ENCODE data around the gene SPPL2B. TPM values are rescaled to one million over a fixed set of nuclear protein-coding genes. Genes with fewer than 3 reads are reported as not detected.
"Not testable (repeated sequence)": the region's sequence is repeated elsewhere in the genome, so short reads cannot be mapped to it uniquely, and the experiment has no call there.

The SPPL2B gene
- total RNA-seq (10 to 100 TPM; 30.2 to 45.3 TPM), polyA plus RNA-seq (ENCODE audit: insufficient read length in 2 of 2) (100 to 1,000 TPM; 101 to 140 TPM)
- long read RNA-seq, donor 1, transcript SPPL2B-209 (15 exons, 3,456 nt) = major isoform, 5 of 6 reads
- long read RNA-seq, donor 1, partial matches to known transcripts = 0 of 6 reads
- long read RNA-seq, donor 1, other reads (novel, unspliced or antisense) = 0 of 6 reads
- long read RNA-seq, donor 2, partial matches to known transcripts = 0 of 2 reads
- long read RNA-seq, donor 2, other reads (novel, unspliced or antisense) = 0 of 2 reads
- long read RNA-seq, donor 3, transcript SPPL2B-209 (15 exons, 3,456 nt) = major isoform, 6 of 6 reads
- long read RNA-seq, donor 3, partial matches to known transcripts = 0 of 6 reads
- long read RNA-seq, donor 3, other reads (novel, unspliced or antisense) = 0 of 6 reads
- long read RNA-seq, donor 4, partial matches to known transcripts = 14 of 18 reads
- long read RNA-seq, donor 4, other reads (novel, unspliced or antisense) = 0 of 18 reads

GRCh38 chr19:2328401-2329148 is at the start of gene SPPL2B, which contains the start of gene LSM7:
TSS of gene SPPL2B (plus strand) at chr19:2328684. CDS start at chr19:2328710, 26 bp downstream.
TSS of gene LSM7 (minus strand) at chr19:2328586. CDS start at chr19:2328566, 20 bp downstream.
- H3K27ac ChIP-seq (ENCODE audit: low read depth, low read length) = peak within 1 kb of the TSS; percentile 67
- WGBS (ENCODE audit: insufficient coverage) = 0% methylated on average over 89 of the region's 89 CpGs
- peak within 1 kb of the TSS; percentile 93 for H3K4me3 ChIP-seq (ENCODE audit: low read depth, low read length)
- peaks cover 48% of the 10 kb centered on the region for H3K36me3 ChIP-seq (ENCODE audit: control insufficient read depth, insufficient read depth, low read length)
- no peaks in the 10 kb centered on the region for H3K9me3 ChIP-seq (ENCODE audit: control insufficient read depth, insufficient read depth, low read length)
- peak; percentile 84 to 97 (median 90) for DNase-seq (ENCODE audit: low read depth in 4 of 6, low spot score in 6 of 6)
- peaks cover 78% of the 10 kb centered on the region for H3K4me1 ChIP-seq (ENCODE audit: control insufficient read depth, insufficient read depth, low read length)
- no peaks in the 10 kb centered on the region for H3K27me3 ChIP-seq (ENCODE audit: control insufficient read depth, insufficient read depth, low read length)

GRCh38 chr19:2280633-2281264 is 47.7 kb upstream of the SPPL2B start:
- Histone ChIP-seq H3K9me3 (ENCODE audit: control insufficient read depth, insufficient read depth, low read length) (no peaks in the 10 kb centered on the region), H3K27ac (ENCODE audit: low read depth, low read length) (no peak overlapping the region), H3K4me1 (ENCODE audit: control insufficient read depth, insufficient read depth, low read length) (peaks cover 18% of the 10 kb centered on the region), H3K36me3 (ENCODE audit: control insufficient read depth, insufficient read depth, low read length) (peaks cover 25% of the 10 kb centered on the region), H3K4me3 (ENCODE audit: low read depth, low read length) (no peak overlapping the region), H3K27me3 (ENCODE audit: control insufficient read depth, insufficient read depth, low read length) (peaks cover 23% of the 10 kb centered on the region)
- DNase-seq (ENCODE audit: low read depth in 4 of 6, low spot score in 6 of 6) = no peak
- WGBS (ENCODE audit: insufficient coverage) = 69% methylated on average over 21 of the region's 26 CpGs

- DNase-seq (ENCODE audit: low read depth in 4 of 6, low spot score in 6 of 6); H3K9me3 ChIP-seq (ENCODE audit: control insufficient read depth, insufficient read depth, low read length); H3K27ac ChIP-seq (ENCODE audit: low read depth, low read length); H3K4me3 ChIP-seq (ENCODE audit: low read depth, low read length): not testable (repeated sequence)
- Histone ChIP-seq H3K36me3 (ENCODE audit: control insufficient read depth, insufficient read depth, low read length) (peaks cover 19% of the 10 kb centered on the region), H3K4me1 (ENCODE audit: control insufficient read depth, insufficient read depth, low read length) (peaks cover 13% of the 10 kb centered on the region), H3K27me3 (ENCODE audit: control insufficient read depth, insufficient read depth, low read length) (peaks cover 23% of the 10 kb centered on the region)
- 12% methylated on average over 5 of the region's 16 CpGs for WGBS (ENCODE audit: insufficient coverage)
These were observed 47.0 kb upstream of the SPPL2B start for GRCh38 chr19:2281265-2282061.

GRCh38 chr19:2282062-2282861 is 46.2 kb upstream of the SPPL2B start, which contains the start of gene PEAK3:
TSS of gene PEAK3 (minus strand) at chr19:2282175. CDS start at chr19:2280931, 1,244 bp downstream.
- H3K4me1 ChIP-seq (ENCODE audit: control insufficient read depth, insufficient read depth, low read length) = peaks cover 12% of the 10 kb centered on the region
- WGBS (ENCODE audit: insufficient coverage) = 8% methylated on average over 35 of the region's 41 CpGs
- H3K36me3 ChIP-seq (ENCODE audit: control insufficient read depth, insufficient read depth, low read length) = peaks cover 14% of the 10 kb centered on the region
- peak in 1 of 6 donors; percentile 33 for DNase-seq (ENCODE audit: low read depth in 4 of 6, low spot score in 6 of 6)
- peaks cover 23% of the 10 kb centered on the region for H3K27me3 ChIP-seq (ENCODE audit: control insufficient read depth, insufficient read depth, low read length)
- H3K9me3 ChIP-seq (ENCODE audit: control insufficient read depth, insufficient read depth, low read length) = no peaks in the 10 kb centered on the region
- peak within 1 kb of the TSS; percentile 19 for H3K4me3 ChIP-seq (ENCODE audit: low read depth, low read length)
- H3K27ac ChIP-seq (ENCODE audit: low read depth, low read length) = no peak within 1 kb of the TSS

- Histone ChIP-seq H3K9me3 (ENCODE audit: control insufficient read depth, insufficient read depth, low read length) (no peaks in the 10 kb centered on the region), H3K27ac (ENCODE audit: low read depth, low read length) (no peak overlapping the region), H3K27me3 (ENCODE audit: control insufficient read depth, insufficient read depth, low read length) (peaks cover 25% of the 10 kb centered on the region), H3K4me1 (ENCODE audit: control insufficient read depth, insufficient read depth, low read length) (peaks cover 12% of the 10 kb centered on the region), H3K36me3 (ENCODE audit: control insufficient read depth, insufficient read depth, low read length) (peaks cover 12% of the 10 kb centered on the region), H3K4me3 (ENCODE audit: low read depth, low read length) (no peak overlapping the region)
- no peak for DNase-seq (ENCODE audit: low read depth in 4 of 6, low spot score in 6 of 6)
- 66% methylated on average over 11 of the region's 11 CpGs for WGBS (ENCODE audit: insufficient coverage)
These were observed 45.6 kb upstream of the SPPL2B start for GRCh38 chr19:2282862-2283237.

- H3K4me1 ChIP-seq (ENCODE audit: control insufficient read depth, insufficient read depth, low read length) = peaks cover 13% of the 10 kb centered on the region
- DNase-seq (ENCODE audit: low read depth in 4 of 6, low spot score in 6 of 6) = no peak
- peaks cover 36% of the 10 kb centered on the region for H3K27me3 ChIP-seq (ENCODE audit: control insufficient read depth, insufficient read depth, low read length)
- H3K27ac ChIP-seq (ENCODE audit: low read depth, low read length) = no peak overlapping the region
- H3K36me3 ChIP-seq (ENCODE audit: control insufficient read depth, insufficient read depth, low read length) = peaks cover 4% of the 10 kb centered on the region
- 93% methylated on average over 4 of the region's 8 CpGs for WGBS (ENCODE audit: insufficient coverage)
- no peaks in the 10 kb centered on the region for H3K9me3 ChIP-seq (ENCODE audit: control insufficient read depth, insufficient read depth, low read length)
- no peak overlapping the region for H3K4me3 ChIP-seq (ENCODE audit: low read depth, low read length)
These were observed 44.5 kb upstream of the SPPL2B start for GRCh38 chr19:2283835-2284507.

GRCh38 chr19:2286402-2287140 is 41.9 kb upstream of the SPPL2B start:
- peaks cover 55% of the 10 kb centered on the region for H3K27me3 ChIP-seq (ENCODE audit: control insufficient read depth, insufficient read depth, low read length)
- H3K27ac ChIP-seq (ENCODE audit: low read depth, low read length) = no peak overlapping the region
- H3K4me1 ChIP-seq (ENCODE audit: control insufficient read depth, insufficient read depth, low read length) = peaks cover 34% of the 10 kb centered on the region
- WGBS (ENCODE audit: insufficient coverage) = 86% methylated on average over 17 of the region's 20 CpGs
- H3K9me3 ChIP-seq (ENCODE audit: control insufficient read depth, insufficient read depth, low read length) = no peaks in the 10 kb centered on the region
- no peak for DNase-seq (ENCODE audit: low read depth in 4 of 6, low spot score in 6 of 6)
- peaks cover 4% of the 10 kb centered on the region for H3K36me3 ChIP-seq (ENCODE audit: control insufficient read depth, insufficient read depth, low read length)
- H3K4me3 ChIP-seq (ENCODE audit: low read depth, low read length) = no peak overlapping the region

Data from spinal cord (tissue), 10 donors.